Measurements from ENCODE around the gene CARF.
"Not testable (repeated sequence)": the region's sequence is repeated elsewhere in the genome, so short reads cannot be mapped to it uniquely, and the experiment has no call there.

The CARF gene

GRCh38 chr2:202910250-202910649, 1.8 kb upstream of the CARF start:
- not testable (repeated sequence) for H3K36me3 ChIP-seq (ENCODE audit: control insufficient read depth, insufficient read depth, low read length); H3K4me1 ChIP-seq (ENCODE audit: control insufficient read depth, insufficient read depth, low read length); H3K9me3 ChIP-seq (ENCODE audit: control insufficient read depth, insufficient read depth, low read length); H3K27me3 ChIP-seq (ENCODE audit: control insufficient read depth, insufficient read depth, low read length)
- Histone ChIP-seq H3K4me3 (ENCODE audit: low read depth, low read length) (peak overlapping the region; percentile 100), H3K9ac (ENCODE audit: low read depth, low read length) (peak overlapping the region; percentile 77)

- Histone ChIP-seq H3K36me3 (ENCODE audit: control insufficient read depth, insufficient read depth, low read length) (peaks cover 2% of the 10 kb centered on the region), H3K4me1 (ENCODE audit: control insufficient read depth, insufficient read depth, low read length) (no peaks in the 10 kb centered on the region), H3K9me3 (ENCODE audit: control insufficient read depth, insufficient read depth, low read length) (no peaks in the 10 kb centered on the region), H3K4me3 (ENCODE audit: low read depth, low read length) (peak overlapping the region; percentile 100), H3K27me3 (ENCODE audit: control insufficient read depth, insufficient read depth, low read length) (no peaks in the 10 kb centered on the region), H3K9ac (ENCODE audit: low read depth, low read length) (peak overlapping the region; percentile 77)
These were observed 1.4 kb upstream of the CARF start for GRCh38 chr2:202910698-202911097.

- Histone ChIP-seq H3K27me3 (ENCODE audit: control insufficient read depth, insufficient read depth, low read length) (no peaks in the 10 kb centered on the region), H3K4me3 (ENCODE audit: low read depth, low read length) (peak overlapping the region; percentile 100), H3K4me1 (ENCODE audit: control insufficient read depth, insufficient read depth, low read length) (no peaks in the 10 kb centered on the region)
These were observed 918 bp upstream of the CARF start for GRCh38 chr2:202911203-202911511.

GRCh38 chr2:202912342-202913201, 497 bp downstream of the CARF start:
- peak overlapping the region; percentile 100 for H3K4me3 ChIP-seq (ENCODE audit: low read depth, low read length)
- H3K9ac ChIP-seq (ENCODE audit: low read depth, low read length) = peak overlapping the region; percentile 65

More at GRCh38 chr2:202911203-202911511, 918 bp upstream of the CARF start:
- peaks cover 2% of the 10 kb centered on the region for H3K36me3 ChIP-seq (ENCODE audit: control insufficient read depth, insufficient read depth, low read length)
- peak overlapping the region; percentile 77 for H3K9ac ChIP-seq (ENCODE audit: low read depth, low read length)
- no peaks in the 10 kb centered on the region for H3K9me3 ChIP-seq (ENCODE audit: control insufficient read depth, insufficient read depth, low read length)

GRCh38 chr2:202918860-202919259, 6.8 kb downstream of the CARF start:
- Histone ChIP-seq H3K4me3 (ENCODE audit: low read depth, low read length) (no peak overlapping the region), H3K9ac (ENCODE audit: low read depth, low read length) (no peak overlapping the region), H3K36me3 (ENCODE audit: control insufficient read depth, insufficient read depth, low read length) (no peaks in the 10 kb centered on the region), H3K4me1 (ENCODE audit: control insufficient read depth, insufficient read depth, low read length) (no peaks in the 10 kb centered on the region), H3K27me3 (ENCODE audit: control insufficient read depth, insufficient read depth, low read length) (no peaks in the 10 kb centered on the region), H3K9me3 (ENCODE audit: control insufficient read depth, insufficient read depth, low read length) (no peaks in the 10 kb centered on the region)

More at GRCh38 chr2:202912342-202913201, 497 bp downstream of the CARF start:
- not testable (repeated sequence) for H3K4me1 ChIP-seq (ENCODE audit: control insufficient read depth, insufficient read depth, low read length); H3K36me3 ChIP-seq (ENCODE audit: control insufficient read depth, insufficient read depth, low read length); H3K27me3 ChIP-seq (ENCODE audit: control insufficient read depth, insufficient read depth, low read length); H3K9me3 ChIP-seq (ENCODE audit: control insufficient read depth, insufficient read depth, low read length)

- H3K27me3 ChIP-seq (ENCODE audit: control insufficient read depth, insufficient read depth, low read length) = no peaks in the 10 kb centered on the region
- H3K4me3 ChIP-seq (ENCODE audit: low read depth, low read length) = no peak overlapping the region
- H3K9ac ChIP-seq (ENCODE audit: low read depth, low read length) = no peak overlapping the region
- H3K36me3 ChIP-seq (ENCODE audit: control insufficient read depth, insufficient read depth, low read length) = no peaks in the 10 kb centered on the region
- no peaks in the 10 kb centered on the region for H3K9me3 ChIP-seq (ENCODE audit: control insufficient read depth, insufficient read depth, low read length)
- no peaks in the 10 kb centered on the region for H3K4me1 ChIP-seq (ENCODE audit: control insufficient read depth, insufficient read depth, low read length)
These were observed 20.5 kb downstream of the CARF start for GRCh38 chr2:202932425-202933138.

GRCh38 chr2:202933139-202933510, 21.1 kb downstream of the CARF start:
- Histone ChIP-seq H3K4me1 (ENCODE audit: control insufficient read depth, insufficient read depth, low read length) (no peaks in the 10 kb centered on the region), H3K9me3 (ENCODE audit: control insufficient read depth, insufficient read depth, low read length) (no peaks in the 10 kb centered on the region), H3K36me3 (ENCODE audit: control insufficient read depth, insufficient read depth, low read length) (no peaks in the 10 kb centered on the region), H3K9ac (ENCODE audit: low read depth, low read length) (no peak overlapping the region), H3K27me3 (ENCODE audit: control insufficient read depth, insufficient read depth, low read length) (no peaks in the 10 kb centered on the region), H3K4me3 (ENCODE audit: low read depth, low read length) (no peak overlapping the region)

GRCh38 chr2:202933958-202934357, 21.9 kb downstream of the CARF start:
- Histone ChIP-seq H3K4me1 (ENCODE audit: control insufficient read depth, insufficient read depth, low read length) (no peaks in the 10 kb centered on the region), H3K36me3 (ENCODE audit: control insufficient read depth, insufficient read depth, low read length) (no peaks in the 10 kb centered on the region), H3K4me3 (ENCODE audit: low read depth, low read length) (no peak overlapping the region), H3K9me3 (ENCODE audit: control insufficient read depth, insufficient read depth, low read length) (no peaks in the 10 kb centered on the region), H3K9ac (ENCODE audit: low read depth, low read length) (no peak overlapping the region), H3K27me3 (ENCODE audit: control insufficient read depth, insufficient read depth, low read length) (no peaks in the 10 kb centered on the region)

GRCh38 chr2:202934456-202934855, 22.4 kb downstream of the CARF start:
- Histone ChIP-seq H3K9ac (ENCODE audit: low read depth, low read length) (no peak overlapping the region), H3K27me3 (ENCODE audit: control insufficient read depth, insufficient read depth, low read length) (no peaks in the 10 kb centered on the region), H3K9me3 (ENCODE audit: control insufficient read depth, insufficient read depth, low read length) (no peaks in the 10 kb centered on the region), H3K36me3 (ENCODE audit: control insufficient read depth, insufficient read depth, low read length) (no peaks in the 10 kb centered on the region), H3K4me1 (ENCODE audit: control insufficient read depth, insufficient read depth, low read length) (no peaks in the 10 kb centered on the region), H3K4me3 (ENCODE audit: low read depth, low read length) (no peak overlapping the region)

- no peaks in the 10 kb centered on the region for H3K27me3 ChIP-seq (ENCODE audit: control insufficient read depth, insufficient read depth, low read length)
- H3K9ac ChIP-seq (ENCODE audit: low read depth, low read length) = no peak overlapping the region
- no peak overlapping the region for H3K4me3 ChIP-seq (ENCODE audit: low read depth, low read length)
- no peaks in the 10 kb centered on the region for H3K9me3 ChIP-seq (ENCODE audit: control insufficient read depth, insufficient read depth, low read length)
- no peaks in the 10 kb centered on the region for H3K4me1 ChIP-seq (ENCODE audit: control insufficient read depth, insufficient read depth, low read length)
- H3K36me3 ChIP-seq (ENCODE audit: control insufficient read depth, insufficient read depth, low read length) = no peaks in the 10 kb centered on the region
These were observed 26.9 kb downstream of the CARF start for GRCh38 chr2:202938960-202939359.

- no peak overlapping the region for H3K4me3 ChIP-seq (ENCODE audit: low read depth, low read length)
- no peaks in the 10 kb centered on the region for H3K9me3 ChIP-seq (ENCODE audit: control insufficient read depth, insufficient read depth, low read length)
- H3K4me1 ChIP-seq (ENCODE audit: control insufficient read depth, insufficient read depth, low read length) = no peaks in the 10 kb centered on the region
- no peaks in the 10 kb centered on the region for H3K36me3 ChIP-seq (ENCODE audit: control insufficient read depth, insufficient read depth, low read length)
- no peaks in the 10 kb centered on the region for H3K27me3 ChIP-seq (ENCODE audit: control insufficient read depth, insufficient read depth, low read length)
- no peak overlapping the region for H3K9ac ChIP-seq (ENCODE audit: low read depth, low read length)
These were observed 29.7 kb downstream of the CARF start for GRCh38 chr2:202941771-202942170.

- Histone ChIP-seq H3K4me3 (ENCODE audit: low read depth, low read length) (no peak overlapping the region), H3K4me1 (ENCODE audit: control insufficient read depth, insufficient read depth, low read length) (no peaks in the 10 kb centered on the region), H3K9ac (ENCODE audit: low read depth, low read length) (no peak overlapping the region), H3K27me3 (ENCODE audit: control insufficient read depth, insufficient read depth, low read length) (no peaks in the 10 kb centered on the region), H3K36me3 (ENCODE audit: control insufficient read depth, insufficient read depth, low read length) (no peaks in the 10 kb centered on the region), H3K9me3 (ENCODE audit: control insufficient read depth, insufficient read depth, low read length) (peaks cover 3% of the 10 kb centered on the region)
These were observed 32.3 kb downstream of the CARF start for GRCh38 chr2:202944408-202944807.

All from iPS-15b (cell line).